Psoas muscle (tissue), 8 donors: Measurements from ENCODE around the gene FOXD3. TPM values are rescaled to one million over a fixed set of nuclear protein-coding genes. Genes with fewer than 3 reads are reported as not detected.

Experiments used
- ATAC-seq, 4 donors: fragments of 200-7000 bp; cut with Tn5 transposase; one replicate each; pipeline ENCODE4 v1.9.1; 2020; ENCODE audit warnings: moderate library complexity in 3 of 4, mild to moderate bottlenecking in 2 of 4
- DNase-seq, 2 donors: peaks; one replicate each; pipeline ENCODE4 v3.0.0-alpha.2; 2020
- H3K27ac ChIP-seq: fragments of 200-600 bp; one replicate; pipeline ENCODE4 v1.8.0; 2022
- H3K27me3 ChIP-seq, 3 donors: fragments of 200-600 bp in 1 of 3; one replicate each; pipeline versions ENCODE4 v1.6.1 to v1.8.0; 2013 to 2022; ENCODE audit warnings: low read length in 2 of 3, mild to moderate bottlenecking in 2 of 3, moderate library complexity in 1 of 3; ENCODE audit not compliant: insufficient read depth in 3 of 3
- H3K36me3 ChIP-seq, 2 donors: fragments of 200-600 bp in 1 of 2; one replicate each; pipeline versions ENCODE4 v1.6.1 to v1.8.0; 2013 to 2022; ENCODE audit warnings: low read depth in 1 of 2, mild to moderate bottlenecking in 1 of 2, moderate library complexity in 1 of 2; ENCODE audit not compliant: insufficient read depth in 1 of 2
- H3K4me1 ChIP-seq: fragments of 200-600 bp; one replicate; pipeline ENCODE4 v1.8.0; 2022
- H3K4me3 ChIP-seq: fragments of 200-600 bp; one replicate; pipeline ENCODE4 v1.8.0; 2022; ENCODE audit warnings: mild to moderate bottlenecking
- H3K9me3 ChIP-seq: fragments of 200-600 bp; one replicate; pipeline ENCODE4 v1.8.0; 2022
- WGBS, 3 donors: extraction: QIAGEN DNeasy Blood & Tissue Kit; methylation state at CpG; one replicate each; pipeline versions ENCODE4 v1.1.6 to v1.1.7; 2013; 5-methylcytosine and 5-hydroxymethylcytosine counted together
- intact Hi-C, 2 donors: fragments of 100-400 bp; cut with DNase I; formaldehyde crosslinking; loops; one replicate each; pipeline versions ENCODE4 v1.11.0 to v1.14.2; 2022
- polyA plus RNA-seq, 3 donors: library from polyadenylated mRNA; stranded (reverse); fragments of 200-250 nt; gene quantifications; one replicate each; pipeline ENCODE4 v1.2.3, GENCODE V29; 2013
- total RNA-seq, 4 donors: library from RNA; stranded (reverse); fragmentation: NEBNext Ultra II Directional in 2 of 4; extraction: Animal tissue kit (Norgen Biotek cat#: 25700) in 2 of 4; gene quantifications; one replicate each; pipeline versions ENCODE4 v1.2.1 to v1.2.4, GENCODE V29; 2021 to 2023
- TF ChIP-seq, protein P1 (sequence below): fragments of 200-600 bp; IDR thresholded peaks from one replicate; pipeline ENCODE4 v1.8.0; 2022; ENCODE audit warnings: antibody characterized with exemption
- donor health status: healthy with polysubstance abuse.
- donor health status: DM: no; HTN: no; CAD: no; lungs with moderate emphysema.
- donor health status: Bipolar disorder and iron deficiency.
- donor health status: healthy.
- donor health status: DM: yes; HTN: yes; CAD: no.
- donor health status: DM: no; HTN: no; CAD: no.
- donor health status: DM: no; HTN: no; CAD: no.
- donor health status: DM: yes; HTN: yes; CAD: no.

Gene FOXD3
- total and polyA plus RNA-seq, 7 donors: 0.13 to 1.2 (median 0.56) TPM

DNA sequence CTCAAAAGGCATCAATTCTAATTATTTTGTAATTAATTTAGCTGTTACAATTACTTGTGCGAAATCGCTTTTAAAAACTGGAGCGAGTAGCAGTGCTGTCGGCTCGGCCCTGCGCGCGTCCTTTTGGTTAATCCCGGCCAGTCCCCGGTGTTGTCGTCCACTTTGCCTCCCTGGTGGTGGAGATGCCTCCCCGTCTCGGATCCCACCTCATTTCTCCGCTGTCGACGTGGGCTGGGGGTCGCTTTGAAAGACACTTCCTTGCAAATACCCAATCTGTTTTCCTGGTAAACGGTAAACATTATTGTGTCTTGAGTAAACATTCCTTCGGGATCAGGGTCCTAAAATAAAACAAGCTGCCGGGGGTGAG is 3.7 kb downstream of the FOXD3 start:
- Histone ChIP-seq H3K36me3 (no peaks in the 10 kb centered on the region), H3K4me1 (peaks cover 11% of the 10 kb centered on the region), H3K4me3 (no peak overlapping the region), H3K27ac (no peak overlapping the region), H3K9me3 (no peaks in the 10 kb centered on the region), H3K27me3 (peaks cover 2 to 99% (median 67%) of the 10 kb centered on the region in 3 donors)
- WGBS, 3 donors: 11 to 13% (median 13%) methylated on average over 20 of the region's 20 CpGs
- DNase-seq: no peak
- intact Hi-C loops: loop anchor here in 1 of 2 donors (10.0 kb wide), 1 partner anchor 119 kb away; no protein-coding TSS in a partner anchor
- ATAC-seq: no peak
- TF ChIP-seq, protein P1, sequence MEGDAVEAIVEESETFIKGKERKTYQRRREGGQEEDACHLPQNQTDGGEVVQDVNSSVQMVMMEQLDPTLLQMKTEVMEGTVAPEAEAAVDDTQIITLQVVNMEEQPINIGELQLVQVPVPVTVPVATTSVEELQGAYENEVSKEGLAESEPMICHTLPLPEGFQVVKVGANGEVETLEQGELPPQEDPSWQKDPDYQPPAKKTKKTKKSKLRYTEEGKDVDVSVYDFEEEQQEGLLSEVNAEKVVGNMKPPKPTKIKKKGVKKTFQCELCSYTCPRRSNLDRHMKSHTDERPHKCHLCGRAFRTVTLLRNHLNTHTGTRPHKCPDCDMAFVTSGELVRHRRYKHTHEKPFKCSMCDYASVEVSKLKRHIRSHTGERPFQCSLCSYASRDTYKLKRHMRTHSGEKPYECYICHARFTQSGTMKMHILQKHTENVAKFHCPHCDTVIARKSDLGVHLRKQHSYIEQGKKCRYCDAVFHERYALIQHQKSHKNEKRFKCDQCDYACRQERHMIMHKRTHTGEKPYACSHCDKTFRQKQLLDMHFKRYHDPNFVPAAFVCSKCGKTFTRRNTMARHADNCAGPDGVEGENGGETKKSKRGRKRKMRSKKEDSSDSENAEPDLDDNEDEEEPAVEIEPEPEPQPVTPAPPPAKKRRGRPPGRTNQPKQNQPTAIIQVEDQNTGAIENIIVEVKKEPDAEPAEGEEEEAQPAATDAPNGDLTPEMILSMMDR: no peak

DNA sequence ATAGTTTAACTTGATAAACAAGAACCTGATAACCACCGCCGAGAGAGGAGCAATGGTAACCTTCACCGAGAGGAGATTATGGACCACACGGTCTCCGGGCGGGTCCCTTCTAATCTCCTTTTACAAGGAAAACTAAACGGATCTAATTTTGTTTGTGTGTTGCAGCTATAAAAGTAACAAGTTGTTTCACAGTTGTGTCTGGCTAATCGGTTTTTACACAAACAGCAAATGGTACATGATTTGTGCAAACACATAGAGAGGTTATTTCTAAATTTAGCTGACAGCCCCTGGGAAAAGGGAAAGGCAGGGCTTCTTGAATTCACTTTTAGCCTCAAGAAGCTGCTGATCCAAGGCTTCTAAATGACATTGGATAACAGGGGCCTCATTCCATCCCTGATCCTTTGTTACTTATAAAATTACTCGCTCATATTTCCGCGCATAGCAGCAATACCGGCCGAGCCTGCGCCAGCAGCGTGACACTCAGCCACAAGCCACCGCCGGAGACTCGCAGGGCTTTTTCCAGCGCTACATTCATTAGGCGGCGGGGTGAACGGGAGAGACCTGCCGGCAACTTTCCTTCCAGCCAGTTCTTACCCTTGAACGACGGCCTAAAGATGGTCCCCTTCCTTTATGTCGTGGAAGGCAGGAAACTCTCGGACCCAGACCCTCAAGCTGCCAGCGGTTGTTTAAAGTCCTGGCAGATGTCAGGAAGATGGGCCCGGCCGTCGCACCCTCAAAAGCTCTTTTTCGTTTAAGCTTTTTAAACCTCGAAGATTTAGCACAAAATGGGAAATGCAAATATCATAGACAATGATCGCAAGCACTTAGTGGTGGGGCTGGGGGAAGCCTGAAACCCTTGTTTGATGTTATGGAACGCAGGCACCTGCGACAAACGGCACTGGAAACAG is 4.4 kb downstream of the FOXD3 start:
- Histone ChIP-seq H3K27me3 (peaks cover 3 to 99% (median 64%) of the 10 kb centered on the region in 3 donors), H3K27ac (no peak overlapping the region), H3K9me3 (no peaks in the 10 kb centered on the region), H3K4me3 (peak overlapping the region; percentile 12), H3K4me1 (peaks cover 11% of the 10 kb centered on the region), H3K36me3 (no peaks in the 10 kb centered on the region)
- no peak for ATAC-seq
- DNase-seq: no peak
- TF ChIP-seq, protein P1: no peak
- intact Hi-C loops: loop anchor here in 1 of 2 donors (10.0 kb wide), 1 partner anchor 118 kb away; no protein-coding TSS in a partner anchor
- 12 to 16% (median 14%) methylated on average over 37 of the region's 37 CpGs for WGBS, 3 donors

DNA sequence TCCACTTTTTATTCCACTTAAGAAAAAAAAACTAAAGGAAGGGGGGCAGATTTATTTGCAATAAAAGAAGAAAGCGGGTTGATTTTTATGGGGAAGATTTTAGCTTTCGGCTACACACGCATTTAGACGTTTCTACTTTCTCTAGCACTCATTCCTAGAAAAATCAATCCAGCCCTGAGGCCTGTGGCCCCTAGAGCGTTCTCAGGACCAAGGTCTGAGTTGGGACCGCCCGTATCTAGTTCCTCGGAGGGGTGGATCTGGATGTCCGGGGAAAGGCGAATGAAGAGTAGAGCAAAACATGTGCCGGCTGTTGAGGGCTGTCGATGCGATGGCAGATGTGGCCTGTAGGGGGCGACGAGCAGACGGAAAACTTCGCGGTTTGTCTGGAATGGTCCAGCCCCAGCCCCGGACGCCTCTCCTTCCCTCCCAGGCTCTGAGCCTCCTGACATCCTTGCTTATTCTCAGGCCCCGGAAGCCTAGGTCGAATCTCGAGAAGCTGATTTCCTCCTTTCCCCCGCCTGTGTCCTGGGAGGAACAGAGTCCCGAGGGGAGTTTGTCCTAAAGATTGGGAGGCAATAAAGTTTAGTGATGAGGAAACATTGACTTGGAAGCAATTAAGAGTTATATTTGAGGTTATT is 5.2 kb downstream of the FOXD3 start:
- Histone ChIP-seq H3K36me3 (no peaks in the 10 kb centered on the region), H3K4me3 (peak overlapping the region; percentile 12), H3K27ac (no peak overlapping the region), H3K4me1 (peaks cover 11% of the 10 kb centered on the region), H3K9me3 (no peaks in the 10 kb centered on the region), H3K27me3 (peaks cover 3 to 99% (median 57%) of the 10 kb centered on the region in 3 donors)
- DNase-seq (peak; percentile 50 to 69), ATAC-seq (peak; percentile 76 to 85 (median 82))
- intact Hi-C loops: loop anchor here in 1 of 2 donors (10.0 kb wide), 1 partner anchor 117 kb away; no protein-coding TSS in a partner anchor
- WGBS, 3 donors: 12 to 18% (median 15%) methylated on average over 25 of the region's 25 CpGs
- TF ChIP-seq, protein P1: peak; percentile 76

DNA sequence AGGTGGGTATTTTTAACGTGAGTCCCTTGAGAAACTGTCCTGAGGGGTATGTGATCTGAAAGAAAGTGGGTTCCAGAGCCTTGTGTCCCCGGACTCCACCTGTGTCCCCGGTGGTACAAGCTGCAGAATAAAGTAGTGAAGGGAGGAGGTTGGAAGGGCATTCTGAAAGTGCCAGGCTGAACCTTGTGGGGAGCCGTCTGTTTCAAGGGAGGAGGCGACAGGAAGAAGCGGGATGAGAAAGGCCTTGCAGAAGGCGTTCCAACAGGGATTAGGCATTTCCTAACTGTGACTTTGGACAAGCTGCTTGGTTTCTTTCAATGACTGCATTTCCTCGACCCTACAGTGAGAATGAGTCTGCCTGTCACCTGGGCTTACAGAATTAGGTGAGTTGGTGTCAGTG is 5.8 kb downstream of the FOXD3 start:
- no peak overlapping the region for H3K27ac ChIP-seq
- WGBS, 3 donors: 64 to 73% (median 70%) methylated on average over 8 of the region's 8 CpGs
- ATAC-seq (no peak), DNase-seq (no peak)
- peaks cover 11% of the 10 kb centered on the region for H3K4me1 ChIP-seq
- H3K36me3 ChIP-seq: no peaks in the 10 kb centered on the region
- no peak overlapping the region for H3K4me3 ChIP-seq
- TF ChIP-seq, protein P1: no peak
- no peaks in the 10 kb centered on the region for H3K9me3 ChIP-seq
- H3K27me3 ChIP-seq: peaks cover 3 to 99% (median 52%) of the 10 kb centered on the region in 3 donors
- intact Hi-C loops: loop anchor here in 1 of 2 donors (10.0 kb wide), 1 partner anchor 117 kb away; no protein-coding TSS in a partner anchor
